Measurements from ENCODE around the gene SYT2. TPM values are rescaled to one million over a fixed set of nuclear protein-coding genes. Genes with fewer than 3 reads are reported as not detected.

SYT2 gene
- total RNA-seq, 1 donor from 2014 or later: 2.6 TPM

DNA sequence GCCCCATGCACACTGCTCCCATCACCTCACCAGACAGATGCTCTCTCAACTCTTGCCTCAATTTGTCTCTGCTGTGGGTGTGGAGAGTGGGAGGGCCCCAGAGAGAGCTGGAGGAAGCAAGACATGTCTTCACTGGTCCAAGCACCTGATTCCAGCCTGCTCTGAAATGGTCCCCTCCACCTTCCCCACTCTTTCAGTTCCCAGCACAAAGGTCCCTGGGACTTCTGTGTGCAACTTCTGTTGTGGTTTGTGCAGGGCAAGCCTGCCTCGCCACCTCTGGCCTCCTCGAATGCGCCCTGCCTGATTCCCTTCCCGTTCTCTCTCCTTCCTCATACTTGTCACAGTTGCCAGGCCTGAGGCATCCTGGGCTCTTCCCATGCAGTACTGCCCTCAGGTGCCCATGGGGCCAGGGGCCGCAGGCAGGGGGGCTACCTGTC lies 119.3 kb downstream of the SYT2 start:
- Mint-ChIP-seq H3K4me3 (no peak overlapping the region), H3K36me3 (ENCODE audit: low read depth) (peaks cover 3% of the 10 kb centered on the region), H3K4me1 (peaks cover 28% of the 10 kb centered on the region), H3K27me3 (ENCODE audit: low read depth) (no peaks in the 10 kb centered on the region), H3K9me3 (no peaks in the 10 kb centered on the region), H3K27ac (ENCODE audit: unreplicated experiment) (no peak overlapping the region)
- TF ChIP-seq, protein P1, sequence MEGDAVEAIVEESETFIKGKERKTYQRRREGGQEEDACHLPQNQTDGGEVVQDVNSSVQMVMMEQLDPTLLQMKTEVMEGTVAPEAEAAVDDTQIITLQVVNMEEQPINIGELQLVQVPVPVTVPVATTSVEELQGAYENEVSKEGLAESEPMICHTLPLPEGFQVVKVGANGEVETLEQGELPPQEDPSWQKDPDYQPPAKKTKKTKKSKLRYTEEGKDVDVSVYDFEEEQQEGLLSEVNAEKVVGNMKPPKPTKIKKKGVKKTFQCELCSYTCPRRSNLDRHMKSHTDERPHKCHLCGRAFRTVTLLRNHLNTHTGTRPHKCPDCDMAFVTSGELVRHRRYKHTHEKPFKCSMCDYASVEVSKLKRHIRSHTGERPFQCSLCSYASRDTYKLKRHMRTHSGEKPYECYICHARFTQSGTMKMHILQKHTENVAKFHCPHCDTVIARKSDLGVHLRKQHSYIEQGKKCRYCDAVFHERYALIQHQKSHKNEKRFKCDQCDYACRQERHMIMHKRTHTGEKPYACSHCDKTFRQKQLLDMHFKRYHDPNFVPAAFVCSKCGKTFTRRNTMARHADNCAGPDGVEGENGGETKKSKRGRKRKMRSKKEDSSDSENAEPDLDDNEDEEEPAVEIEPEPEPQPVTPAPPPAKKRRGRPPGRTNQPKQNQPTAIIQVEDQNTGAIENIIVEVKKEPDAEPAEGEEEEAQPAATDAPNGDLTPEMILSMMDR (conservative IDR thresholded peaks at IDR 0.05): no peak
- no peak for DNase-seq (ENCODE audit: low read depth, low spot score)

DNA sequence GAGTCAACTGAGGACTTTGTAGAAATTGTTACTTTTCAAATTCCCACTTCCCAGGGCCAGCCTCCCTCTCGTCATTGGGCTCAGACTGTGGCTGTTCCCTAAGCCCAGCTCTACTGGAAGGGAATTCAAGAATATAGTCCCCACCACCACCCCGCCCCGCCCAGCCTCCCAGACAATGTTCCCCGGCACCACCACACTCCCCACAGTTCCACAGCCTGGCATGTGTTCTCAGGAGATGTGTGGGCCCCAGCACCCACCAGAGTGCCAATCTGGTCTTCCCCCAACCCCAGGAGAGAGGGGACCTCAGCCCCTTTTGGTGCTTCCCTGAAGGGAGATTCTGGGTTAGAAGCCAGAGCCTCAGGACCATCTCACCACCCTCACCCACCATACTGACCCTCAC lies 120.1 kb downstream of the SYT2 start:
- H3K4me1 Mint-ChIP-seq: peaks cover 31% of the 10 kb centered on the region
- TF ChIP-seq, protein P1 (conservative IDR thresholded peaks at IDR 0.05): no peak
- no peak for DNase-seq (ENCODE audit: low read depth, low spot score)
- no peak overlapping the region for H3K4me3 Mint-ChIP-seq
- no peaks in the 10 kb centered on the region for H3K9me3 Mint-ChIP-seq
- no peaks in the 10 kb centered on the region for H3K27me3 Mint-ChIP-seq (ENCODE audit: low read depth)
- H3K27ac Mint-ChIP-seq (ENCODE audit: unreplicated experiment): peak overlapping the region; percentile 71
- no peaks in the 10 kb centered on the region for H3K36me3 Mint-ChIP-seq (ENCODE audit: low read depth)

DNA sequence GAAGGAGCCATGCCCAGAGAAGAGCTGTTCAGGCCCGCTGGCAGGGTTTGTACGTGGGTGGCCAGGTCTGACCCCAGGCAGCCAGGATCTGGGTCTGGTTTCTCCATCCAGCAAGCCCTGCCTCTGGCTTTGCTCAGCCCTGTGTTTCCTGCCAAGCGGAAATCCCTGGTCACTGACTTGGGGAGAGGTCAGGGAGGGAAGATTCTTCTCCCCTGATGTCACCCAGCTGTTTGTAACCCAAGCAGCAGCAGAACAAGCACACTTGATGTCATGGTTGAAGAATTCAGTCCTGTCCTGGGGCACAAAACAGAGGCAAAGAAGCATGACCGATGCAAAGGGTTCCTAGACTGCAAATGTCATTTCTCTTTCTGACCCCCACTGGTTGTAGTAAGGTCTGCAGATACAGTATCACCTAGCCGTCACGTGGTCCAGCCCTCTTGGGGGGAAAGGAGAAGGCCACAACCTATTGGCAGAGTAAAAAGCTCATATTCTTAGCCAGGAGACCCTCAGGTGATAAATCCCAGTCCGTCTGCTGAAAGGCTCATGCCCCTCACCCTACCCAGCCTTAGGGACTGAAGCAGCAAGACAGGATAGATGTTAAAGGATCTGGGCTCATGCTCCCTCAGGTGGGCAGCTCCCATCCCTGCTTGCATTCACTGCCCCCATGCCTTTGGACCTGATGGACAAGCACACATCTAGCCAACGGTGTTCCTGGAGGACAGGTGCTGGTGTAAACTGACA lies 120.9 kb downstream of the SYT2 start:
- no peaks in the 10 kb centered on the region for H3K36me3 Mint-ChIP-seq (ENCODE audit: low read depth)
- no peaks in the 10 kb centered on the region for H3K27me3 Mint-ChIP-seq (ENCODE audit: low read depth)
- TF ChIP-seq, protein P1 (conservative IDR thresholded peaks at IDR 0.05): peak; percentile 22
- no peaks in the 10 kb centered on the region for H3K9me3 Mint-ChIP-seq
- H3K4me1 Mint-ChIP-seq: peaks cover 31% of the 10 kb centered on the region
- peak; percentile 11 for DNase-seq (ENCODE audit: low read depth, low spot score)
- H3K4me3 Mint-ChIP-seq: no peak overlapping the region
- H3K27ac Mint-ChIP-seq (ENCODE audit: unreplicated experiment): peak overlapping the region; percentile 87

DNA sequence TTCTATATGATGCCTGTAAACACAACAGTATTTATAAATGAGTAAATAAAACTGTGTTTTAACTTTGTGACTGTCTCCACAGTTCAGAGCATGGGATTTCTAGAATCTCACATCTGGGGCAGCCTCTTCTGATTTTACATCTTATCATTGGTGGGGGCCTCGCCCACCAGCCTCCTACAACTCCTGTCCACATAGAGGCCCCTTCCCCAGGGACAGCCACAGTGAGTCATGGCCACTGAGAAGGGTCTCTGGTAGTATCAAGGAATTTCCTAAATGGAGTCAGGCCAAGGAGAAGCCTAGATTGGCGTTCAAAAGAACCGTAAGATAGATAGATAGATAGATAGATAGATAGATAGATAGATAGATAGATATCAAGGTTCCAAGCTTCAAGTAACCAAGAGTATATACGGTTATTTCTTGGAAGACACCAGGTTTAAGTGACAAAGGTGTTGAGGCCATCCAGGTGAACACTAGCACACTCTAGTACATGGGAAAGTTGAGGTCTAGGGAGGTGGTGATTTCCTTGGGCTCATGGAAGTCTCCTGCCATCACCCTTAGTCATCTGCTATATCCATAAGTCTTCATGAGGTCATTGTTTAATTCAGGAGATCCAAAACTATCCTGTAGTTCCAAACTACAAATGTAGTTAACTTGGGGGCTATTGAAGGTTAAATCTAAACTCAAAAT lies 121.6 kb downstream of the SYT2 start:
- peak overlapping the region; percentile 94 for H3K27ac Mint-ChIP-seq (ENCODE audit: unreplicated experiment)

DNA sequence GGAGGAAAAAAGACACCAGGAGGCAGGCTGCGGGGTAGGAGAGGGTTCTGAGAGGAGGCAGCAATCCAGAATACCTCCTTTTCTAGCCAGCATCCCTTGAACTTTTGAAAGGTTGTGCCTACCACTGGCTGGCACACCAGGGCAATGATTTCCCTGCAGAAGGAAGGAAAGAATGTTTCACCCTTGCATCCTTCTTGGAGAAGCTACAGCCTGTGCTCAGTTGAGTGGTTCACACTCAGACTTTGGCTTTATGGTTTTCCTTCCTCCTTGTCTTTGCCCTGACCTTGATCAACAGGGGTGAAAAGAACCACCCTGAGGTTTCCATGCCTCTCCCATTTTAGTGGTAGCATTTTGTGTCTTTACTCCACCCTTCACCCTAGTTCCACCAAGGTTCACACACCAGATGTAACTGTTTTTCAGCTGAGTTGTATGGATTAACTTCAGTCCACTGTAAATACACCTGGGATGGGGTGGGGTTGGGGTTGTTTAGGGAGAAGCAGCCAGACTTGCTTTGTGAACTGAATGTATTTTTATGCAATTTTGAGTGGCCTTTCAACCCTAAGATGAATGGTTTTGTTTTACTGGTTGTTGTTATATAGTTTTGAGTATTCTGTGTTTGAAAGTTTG lies 122.3 kb downstream of the SYT2 start:
- H3K9me3 Mint-ChIP-seq: no peaks in the 10 kb centered on the region
- H3K4me1 Mint-ChIP-seq: peaks cover 31% of the 10 kb centered on the region
- H3K27ac Mint-ChIP-seq (ENCODE audit: unreplicated experiment): peak overlapping the region; percentile 75
- no peak for DNase-seq (ENCODE audit: low read depth, low spot score)
- no peaks in the 10 kb centered on the region for H3K27me3 Mint-ChIP-seq (ENCODE audit: low read depth)
- H3K4me3 Mint-ChIP-seq: no peak overlapping the region
- TF ChIP-seq, protein P1 (conservative IDR thresholded peaks at IDR 0.05): no peak
- H3K36me3 Mint-ChIP-seq (ENCODE audit: low read depth): no peaks in the 10 kb centered on the region

More for the DNA sequence above, 121.6 kb downstream of the SYT2 start:
- TF ChIP-seq, protein P1 (conservative IDR thresholded peaks at IDR 0.05): no peak
- H3K4me1 Mint-ChIP-seq: peaks cover 31% of the 10 kb centered on the region
- DNase-seq (ENCODE audit: low read depth, low spot score): no peak
- H3K27me3 Mint-ChIP-seq (ENCODE audit: low read depth): no peaks in the 10 kb centered on the region
- no peaks in the 10 kb centered on the region for H3K36me3 Mint-ChIP-seq (ENCODE audit: low read depth)
- no peak overlapping the region for H3K4me3 Mint-ChIP-seq
- H3K9me3 Mint-ChIP-seq: no peaks in the 10 kb centered on the region
